Fibroblast of lung (primary cell): ENCODE data around the gene TM9SF4.

Experiments used
- EZH2 ChIP-seq: IDR thresholded peaks from 2 replicates; pipeline ENCODE4 v1.5.1; 2012; ENCODE audit warnings: low read length, control low read depth, mild to moderate bottlenecking; ENCODE audit errors: missing control alignments
- TF ChIP-seq, protein P1 (sequence below), 2 donors: IDR thresholded peaks in 1 of 2; conservative IDR thresholded peaks in 1 of 2; 1 replicate in 1 of 2; 2 replicates in 1 of 2; pipeline ENCODE4 v1.5.1; 2011 to 2012; ENCODE audit warnings: low read length in 2 of 2, control low read depth in 1 of 2, inconsistent platforms in 1 of 2, low read depth in 1 of 2, mild to moderate bottlenecking in 1 of 2

DNA sequence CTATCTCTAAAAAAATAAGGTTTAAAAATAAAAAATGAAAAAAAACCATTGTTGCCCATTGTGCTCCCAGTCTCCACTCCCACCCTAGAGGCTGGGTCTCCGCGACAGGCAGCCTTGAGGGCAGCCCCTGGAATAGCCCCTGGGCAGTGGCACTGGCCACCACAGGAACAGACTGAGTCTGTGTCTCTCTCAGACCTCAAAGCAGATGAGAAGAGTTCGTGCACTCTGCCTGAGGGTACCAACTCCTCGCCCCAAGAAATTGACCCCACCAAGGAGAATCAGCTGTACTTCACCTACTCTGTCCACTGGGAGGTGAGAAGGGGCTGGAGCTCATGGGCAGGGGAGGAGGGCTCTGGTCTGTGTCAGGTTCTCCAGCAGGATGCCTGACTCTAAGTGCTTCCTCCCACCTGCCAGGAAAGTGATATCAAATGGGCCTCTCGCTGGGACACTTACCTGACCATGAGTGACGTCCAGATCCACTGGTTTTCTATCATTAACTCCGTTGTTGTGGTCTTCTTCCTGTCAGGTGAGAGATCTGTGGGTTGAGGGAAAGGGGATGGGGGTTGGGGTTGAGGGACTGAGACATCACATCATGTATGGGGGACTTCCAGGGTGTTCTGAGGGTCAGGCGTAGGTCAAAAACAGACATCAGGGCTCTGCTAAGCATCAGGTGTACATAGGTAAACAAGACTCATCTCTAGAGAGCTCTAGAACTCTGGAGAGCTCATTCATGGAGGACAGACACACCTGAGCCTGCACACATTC, 35.6 kb downstream of the TM9SF4 start:
- TF ChIP-seq, protein P1, sequence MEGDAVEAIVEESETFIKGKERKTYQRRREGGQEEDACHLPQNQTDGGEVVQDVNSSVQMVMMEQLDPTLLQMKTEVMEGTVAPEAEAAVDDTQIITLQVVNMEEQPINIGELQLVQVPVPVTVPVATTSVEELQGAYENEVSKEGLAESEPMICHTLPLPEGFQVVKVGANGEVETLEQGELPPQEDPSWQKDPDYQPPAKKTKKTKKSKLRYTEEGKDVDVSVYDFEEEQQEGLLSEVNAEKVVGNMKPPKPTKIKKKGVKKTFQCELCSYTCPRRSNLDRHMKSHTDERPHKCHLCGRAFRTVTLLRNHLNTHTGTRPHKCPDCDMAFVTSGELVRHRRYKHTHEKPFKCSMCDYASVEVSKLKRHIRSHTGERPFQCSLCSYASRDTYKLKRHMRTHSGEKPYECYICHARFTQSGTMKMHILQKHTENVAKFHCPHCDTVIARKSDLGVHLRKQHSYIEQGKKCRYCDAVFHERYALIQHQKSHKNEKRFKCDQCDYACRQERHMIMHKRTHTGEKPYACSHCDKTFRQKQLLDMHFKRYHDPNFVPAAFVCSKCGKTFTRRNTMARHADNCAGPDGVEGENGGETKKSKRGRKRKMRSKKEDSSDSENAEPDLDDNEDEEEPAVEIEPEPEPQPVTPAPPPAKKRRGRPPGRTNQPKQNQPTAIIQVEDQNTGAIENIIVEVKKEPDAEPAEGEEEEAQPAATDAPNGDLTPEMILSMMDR (conservative IDR thresholded peaks at IDR 0.05 in 1 of 2, IDR thresholded peaks at IDR 0.05 in 1 of 2; ENCODE audit: low read depth in 1 of 2, low read length in 2 of 2): no peak
- TF ChIP-seq EZH2: no peak
